Heart left ventricle (tissue), 16 donors: Measurements from ENCODE around the gene PERM1. TPM values are rescaled to one million over a fixed set of nuclear protein-coding genes. Genes with fewer than 3 reads are reported as not detected.

ENCODE experiments used
- ATAC-seq, 4 donors: fragments of 200-7000 bp; cut with Tn5 transposase; one replicate each; pipeline ENCODE4 v1.9.1; 2020 to 2022; ENCODE audit warnings: moderate library complexity in 4 of 4, mild to moderate bottlenecking in 3 of 4, moderate number of reproducible peaks in 1 of 4
- DNase-seq, 5 donors: peaks; one replicate each; pipeline ENCODE4 v3.0.0-alpha.2; 2020
- H3K27ac ChIP-seq, 12 donors: fragments of 200-600 bp; sonication (generic) in 4 of 12; one replicate each; pipeline versions ENCODE4 v1.5.0 to v1.8.0; 2016 to 2022; ENCODE audit warnings: mild to moderate bottlenecking in 2 of 12
- H3K27me3 ChIP-seq, 9 donors: fragments of 200-600 bp; sonication (generic) in 2 of 9; one replicate each; pipeline versions ENCODE4 v1.5.1 to v1.8.0; 2016 to 2022; ENCODE audit warnings: mild to moderate bottlenecking in 3 of 9
- H3K36me3 ChIP-seq, 9 donors: fragments of 200-600 bp; sonication (generic) in 2 of 9; one replicate each; pipeline versions ENCODE4 v1.5.0 to v1.8.0; 2018 to 2022; ENCODE audit warnings: mild to moderate bottlenecking in 2 of 9
- H3K4me1 ChIP-seq, 12 donors: fragments of 200-600 bp; sonication (generic) in 4 of 12; one replicate each; pipeline versions ENCODE4 v1.5.0 to v1.8.0; 2016 to 2022; ENCODE audit warnings: mild to moderate bottlenecking in 3 of 12
- H3K4me3 ChIP-seq, 12 donors: fragments of 200-600 bp; sonication (generic) in 4 of 12; one replicate each; pipeline versions ENCODE4 v1.5.0 to v1.8.0; 2017 to 2022; ENCODE audit warnings: mild to moderate bottlenecking in 9 of 12, moderate library complexity in 4 of 12
- H3K9me3 ChIP-seq, 12 donors: fragments of 200-600 bp; sonication (generic) in 4 of 12; one replicate each; pipeline versions ENCODE4 v1.5.0 to v1.8.0; 2016 to 2022; ENCODE audit warnings: mild to moderate bottlenecking in 1 of 12
- POLR2A ChIP-seq, 2 donors: fragments of 450-650 bp; IDR thresholded peaks; one replicate each; pipeline ENCODE4 v1.6.1; 2017; ENCODE audit warnings: antibody characterized with exemption in 2 of 2, mild to moderate bottlenecking in 2 of 2, moderate library complexity in 2 of 2
- WGBS, 4 donors: extraction: QIAGEN DNeasy Blood & Tissue Kit in 2 of 4; methylation state at CpG; one replicate each; pipeline versions ENCODE4 v1.1.5 to v1.1.7; 2013 to 2018; 5-methylcytosine and 5-hydroxymethylcytosine counted together
- intact Hi-C, 10 donors: fragments of 100-400 bp; cut with DNase I; formaldehyde crosslinking; loops; one replicate each; pipeline versions ENCODE4 v1.11.1 to v1.14.2; 2022
- polyA plus RNA-seq, 2 donors: library from polyadenylated mRNA; stranded (reverse); fragments of 200-250 nt; gene quantifications; one replicate each; pipeline ENCODE4 v1.2.3, GENCODE V29; 2013
- total RNA-seq, 9 donors: library from RNA; depleted of rRNA in 2 of 9; stranded (reverse); fragments of >200 nt in 2 of 9; fragmentation: NEBNext Ultra II Directional in 3 of 9; extraction: Animal tissue kit (Norgen Biotek cat#: 25700) in 3 of 9; gene quantifications; one replicate each; pipeline versions ENCODE4 v1.1.0 to v1.2.4, GENCODE V29; 2016 to 2023
- TF ChIP-seq, protein P1 (sequence below), 12 donors: fragments of 200-600 bp; sonication (generic) in 4 of 12; IDR thresholded peaks; one replicate each; pipeline versions ENCODE4 v1.5.0 to v1.8.0; 2018 to 2022; ENCODE audit warnings: antibody characterized with exemption in 12 of 12, mild to moderate bottlenecking in 5 of 12
- donor health status: ischemic (EF 13 %, LVEDD 7.1; RV severe dilation, severe dysfunction).
- donor health status: healthy with polysubstance abuse.
- donor health status: DM: no; HTN: yes; CAD: no.
- donor health status: DM: no; HTN: no; CAD: no.
- donor health status: ischemic (EF 25% LVEDD 6.9; RV normal size, moderate dysfunction).
- donor health status: ischemic (EF 25% LVEDD 5.7; RV mildly dilated, moderate dysfunction).
- donor health status: healthy.
- donor health status: DM: yes; HTN: yes; CAD: no.
- donor health status: ischemic (EF 35%, LVEDD 5.7; RV mildly dilated, moderate dysfunction).
- donor health status: nonischemic (EF 11% LVEDD 7.7; RV severe dilation, severe dysfunction).
- donor health status: DM: yes; HTN: yes; CAD: no.
- donor health status: PGD.
- donor health status: ischemic (EF 29% LVEDD 5.4; RV normal size, mild dysfunction).
- donor health status: nonischemic (EF 23%, LVEDD 6.1; RV moderate dilation, normal function).

PERM1 gene
- total and polyA plus RNA-seq, 11 donors, result 52.8 to 353 (median 104) TPM

DNA sequence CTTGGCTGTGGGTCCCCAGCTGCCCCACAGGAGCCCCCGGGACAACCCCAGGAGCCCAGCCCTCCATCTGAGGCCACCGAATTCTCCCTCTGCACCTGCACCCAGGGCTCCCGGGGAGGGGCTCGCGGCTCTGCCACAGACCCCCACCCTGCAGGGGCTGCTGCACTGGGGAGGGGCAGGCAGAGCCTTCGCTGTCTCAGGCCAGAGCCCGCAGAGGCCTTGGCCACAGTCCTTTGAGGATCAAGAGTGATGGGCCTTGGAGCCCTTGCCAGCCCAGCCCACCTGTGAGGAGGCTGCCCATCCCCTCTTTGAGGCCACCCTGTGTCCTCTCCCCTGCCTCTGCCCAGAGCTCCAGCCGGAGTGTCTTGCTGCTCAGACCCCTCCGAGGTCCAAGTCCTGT, 6.5 kb downstream of the PERM1 start:
- peak in 2 of 5 donors; percentile 6 to 23 for DNase-seq
- peaks cover 0 to 53% (median 11%) of the 10 kb centered on the region in 12 donors for H3K4me1 ChIP-seq
- H3K27me3 ChIP-seq, result peaks cover 0 to 61% (median 36%) of the 10 kb centered on the region in 9 donors
- intact Hi-C loops, result loop anchor here in 1 of 10 donors (10.0 kb wide), 1 partner anchor 519 kb away; no protein-coding TSS in a partner anchor
- no peak for TF ChIP-seq POLR2A (IDR thresholded peaks at IDR 0.05)
- TF ChIP-seq, protein P1, sequence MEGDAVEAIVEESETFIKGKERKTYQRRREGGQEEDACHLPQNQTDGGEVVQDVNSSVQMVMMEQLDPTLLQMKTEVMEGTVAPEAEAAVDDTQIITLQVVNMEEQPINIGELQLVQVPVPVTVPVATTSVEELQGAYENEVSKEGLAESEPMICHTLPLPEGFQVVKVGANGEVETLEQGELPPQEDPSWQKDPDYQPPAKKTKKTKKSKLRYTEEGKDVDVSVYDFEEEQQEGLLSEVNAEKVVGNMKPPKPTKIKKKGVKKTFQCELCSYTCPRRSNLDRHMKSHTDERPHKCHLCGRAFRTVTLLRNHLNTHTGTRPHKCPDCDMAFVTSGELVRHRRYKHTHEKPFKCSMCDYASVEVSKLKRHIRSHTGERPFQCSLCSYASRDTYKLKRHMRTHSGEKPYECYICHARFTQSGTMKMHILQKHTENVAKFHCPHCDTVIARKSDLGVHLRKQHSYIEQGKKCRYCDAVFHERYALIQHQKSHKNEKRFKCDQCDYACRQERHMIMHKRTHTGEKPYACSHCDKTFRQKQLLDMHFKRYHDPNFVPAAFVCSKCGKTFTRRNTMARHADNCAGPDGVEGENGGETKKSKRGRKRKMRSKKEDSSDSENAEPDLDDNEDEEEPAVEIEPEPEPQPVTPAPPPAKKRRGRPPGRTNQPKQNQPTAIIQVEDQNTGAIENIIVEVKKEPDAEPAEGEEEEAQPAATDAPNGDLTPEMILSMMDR (IDR thresholded peaks at IDR 0.05), result no peak
- peaks cover 0 to 4% (median 0%) of the 10 kb centered on the region in 9 donors for H3K36me3 ChIP-seq
- no peak overlapping the region for H3K4me3 ChIP-seq
- WGBS, 4 donors, result 62 to 77% (median 75%) methylated on average over 8 to 9 of the region's 9 CpGs
- H3K9me3 ChIP-seq, result no peaks in the 10 kb centered on the region
- no peak for ATAC-seq
- peak overlapping the region in 1 of 12 donors; percentile 76 for H3K27ac ChIP-seq

DNA sequence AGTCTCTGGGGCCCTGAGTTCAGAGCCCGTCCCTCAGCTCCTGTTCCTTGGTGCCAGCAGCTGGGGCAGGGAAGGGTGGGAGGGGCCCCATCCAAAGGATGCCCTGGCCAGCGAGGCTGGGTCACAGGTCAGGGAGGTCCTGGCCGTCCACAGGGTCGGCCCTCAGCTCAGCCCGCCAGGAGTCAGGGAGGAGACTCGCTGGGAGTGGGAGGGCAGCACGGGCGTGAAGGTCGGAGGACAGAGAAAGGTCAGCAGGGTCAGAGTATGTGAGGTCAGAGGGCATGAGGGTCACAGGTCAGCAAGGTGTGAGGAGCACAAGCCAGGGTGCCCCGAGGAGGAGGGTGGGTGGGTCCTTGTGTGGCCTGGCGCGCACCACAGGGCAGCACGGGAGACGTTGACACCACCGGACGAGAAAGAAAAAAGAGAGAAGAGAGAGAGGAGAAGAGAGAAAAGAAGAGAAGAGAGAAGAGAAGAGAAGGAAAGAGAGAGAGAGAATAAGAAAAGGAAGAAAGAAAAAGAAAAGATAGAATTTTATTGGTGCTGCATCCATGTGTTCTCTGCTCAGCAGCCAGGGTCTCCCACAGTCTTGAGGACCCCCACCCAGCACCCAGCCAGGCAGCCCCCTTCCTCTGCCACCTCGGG, 7.1 kb downstream of the PERM1 start:
- Histone ChIP-seq H3K4me1 (peaks cover 0 to 55% (median 11%) of the 10 kb centered on the region in 12 donors), H3K36me3 (peaks cover 0 to 4% (median 0%) of the 10 kb centered on the region in 9 donors), H3K27me3 (peaks cover 0 to 65% (median 37%) of the 10 kb centered on the region in 9 donors), H3K4me3 (no peak overlapping the region), H3K9me3 (no peaks in the 10 kb centered on the region), H3K27ac (peak overlapping the region in 1 of 12 donors; percentile 76)
- peak in 1 of 5 donors; percentile 14 for DNase-seq
- intact Hi-C loops, result loop anchor here in 1 of 10 donors (10.0 kb wide), 1 partner anchor 520 kb away; no protein-coding TSS in a partner anchor
- no peak for ATAC-seq
- no peak for TF ChIP-seq POLR2A (IDR thresholded peaks at IDR 0.05)
- TF ChIP-seq, protein P1 (IDR thresholded peaks at IDR 0.05), result no peak
- WGBS, 4 donors, result 55 to 71% (median 59%) methylated on average over 15 to 17 of the region's 17 CpGs

DNA sequence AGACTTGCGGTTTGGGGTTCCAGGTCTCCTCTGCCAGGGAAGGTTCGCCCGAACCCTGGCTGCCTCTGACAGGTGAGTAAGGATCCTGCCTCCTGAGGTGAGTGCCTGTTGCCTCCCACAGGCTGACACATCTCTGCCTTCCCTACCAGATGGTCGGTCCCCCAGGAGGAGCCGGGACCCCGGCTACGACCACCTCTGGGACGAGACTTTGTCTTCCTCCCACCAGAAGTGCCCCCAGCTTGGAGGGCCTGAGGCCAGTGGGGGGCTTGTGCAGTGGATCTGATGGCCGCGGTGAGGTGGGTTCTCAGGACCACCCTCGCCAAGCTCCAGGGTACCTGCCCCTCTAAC, 7.6 kb downstream of the PERM1 start:
- Histone ChIP-seq H3K4me1 (peaks cover 0 to 51% (median 11%) of the 10 kb centered on the region in 12 donors), H3K4me3 (no peak overlapping the region), H3K36me3 (peaks cover 0 to 4% (median 0%) of the 10 kb centered on the region in 9 donors), H3K9me3 (no peaks in the 10 kb centered on the region), H3K27me3 (peaks cover 0 to 64% (median 37%) of the 10 kb centered on the region in 9 donors), H3K27ac (no peak overlapping the region)
- 71 to 84% (median 78%) methylated on average over 10 to 11 of the region's 11 CpGs for WGBS, 4 donors
- TF ChIP-seq POLR2A (IDR thresholded peaks at IDR 0.05), result no peak
- TF ChIP-seq, protein P1 (IDR thresholded peaks at IDR 0.05), result no peak
- ATAC-seq (no peak), DNase-seq (peak in 1 of 5 donors; percentile 15)
- intact Hi-C loops, result loop anchor here in 1 of 10 donors (10.0 kb wide), 1 partner anchor 521 kb away; no protein-coding TSS in a partner anchor
